HepG2 (cell line): ENCODE results near the gene RPS14. TPM values are rescaled to one million over a fixed set of nuclear protein-coding genes. Genes with fewer than 3 reads are reported as not detected.

Source experiments
- ATAC-seq: fragments of 200-7000 bp; cut with Tn5 transposase; 3 replicates; pipeline ENCODE4 v1.9.1; 2020; ENCODE audit warnings: mild to moderate bottlenecking, moderate library complexity
- BruUV-seq: library from RNA; stranded (reverse); fragments of 400-500 nt; replicated peaks from 2 replicates; lab custom pipeline; 2021; lab: Mats Ljungman, UMichigan
- CTCF ChIA-PET: fragments of 300-600 bp; formaldehyde crosslinking; extraction: SDS; loops from one replicate; lab custom pipeline; 2021; ENCODE audit warnings: low total read pairs, inconsistent platforms, low intra/inter-chr PET ratio; lab: Yijun Ruan, JAX
- POLR2A ChIA-PET: fragments of 350-600 bp; sonication (Branson Sonifier 250); formaldehyde crosslinking; loops from one replicate; lab custom pipeline; 2020; ENCODE audit warnings: antibody characterized with exemption, inconsistent platforms; lab: Yijun Ruan, JAX
- DNase-seq: peaks from one replicate; pipeline ENCODE4 v3.0.0-alpha.2; 2015; ENCODE audit warnings: low spot score
- FAIRE-seq: peaks from 3 replicates; lab custom pipeline; 2011; peaks lifted over from hg19 to GRCh38; lab: Jason Lieb, UNC
- H2AFZ ChIP-seq: one replicate; pipeline ENCODE4 v1.6.1; 2011; ENCODE audit warnings: low read length, inconsistent platforms
- H3K27ac ChIP-seq: fragments of 300-600 bp; 3 replicates; pipeline ENCODE4 v1.8.0; 2011; ENCODE audit warnings: mixed run types, mild to moderate bottlenecking, mixed read lengths, low read length, inconsistent platforms; ENCODE audit not compliant: insufficient read depth; ENCODE audit errors: extremely low read length
- H3K27me3 ChIP-seq, 2 experiments: fragments of 200-600 bp in 1 of 2; 2 replicates in 1 of 2; 3 replicates in 1 of 2; pipeline versions ENCODE4 v1.6.0 to v1.8.0; 2011; ENCODE audit warnings: low read length in 2 of 2, mild to moderate bottlenecking in 2 of 2, moderate library complexity in 2 of 2, inconsistent platforms in 1 of 2; ENCODE audit not compliant: insufficient read depth in 2 of 2, control insufficient read depth in 1 of 2
- H3K36me3 ChIP-seq, 2 experiments: fragments of 200-600 bp in 1 of 2; replicated peaks in 1 of 2; 2 replicates in 1 of 2; 3 replicates in 1 of 2; pipeline versions ENCODE4 v1.5.1 to v1.8.0; 2011; ENCODE audit warnings: low read length in 2 of 2, inconsistent platforms in 1 of 2; ENCODE audit not compliant: insufficient read depth in 2 of 2, control insufficient read depth in 1 of 2
- H3K4me1 ChIP-seq: 2 replicates; pipeline ENCODE4 v1.5.1; 2012; ENCODE audit warnings: low read length, inconsistent platforms; ENCODE audit not compliant: insufficient read depth
- H3K4me2 ChIP-seq: 2 replicates; pipeline ENCODE4 v1.6.0; 2011; ENCODE audit warnings: low read depth, low read length, inconsistent platforms
- H3K4me3 ChIP-seq, 3 experiments: fragments of 200-600 bp in 1 of 3; sonication (generic), shearing (Covaris generic) in 1 of 3; replicated peaks in 1 of 3; 2 replicates each; pipeline ENCODE4 v1.5.1; 2011 to 2016; ENCODE audit warnings: low read length in 3 of 3, inconsistent platforms in 2 of 3, low read depth in 2 of 3, mild to moderate bottlenecking in 2 of 3, control low read depth in 1 of 3, mixed read lengths in 1 of 3; ENCODE audit not compliant: insufficient read depth in 1 of 3
- H3K79me2 ChIP-seq: one replicate; pipeline ENCODE4 v1.6.1; 2011; ENCODE audit warnings: low read length, inconsistent platforms; ENCODE audit not compliant: insufficient read depth
- H3K9ac ChIP-seq: 2 replicates; pipeline ENCODE4 v1.6.0; 2011; ENCODE audit warnings: mild to moderate bottlenecking, low read depth, low read length, inconsistent platforms; ENCODE audit not compliant: insufficient read depth
- H3K9me3 ChIP-seq: 2 replicates; pipeline ENCODE4 v1.5.1; 2012; ENCODE audit warnings: mild to moderate bottlenecking, low read length
- H4K20me1 ChIP-seq: 2 replicates; pipeline ENCODE4 v1.6.0; 2011; ENCODE audit warnings: inconsistent platforms, mild to moderate bottlenecking, low read length, moderate library complexity; ENCODE audit not compliant: insufficient read depth
- CENPX ChIP-seq: sonication (generic); formaldehyde crosslinking; IDR thresholded peaks from 2 replicates; pipeline ENCODE4 v1.9.0; 2021; ENCODE audit warnings: mild to moderate bottlenecking, missing genetic modification reagents, moderate library complexity
- FIP1L1 ChIP-seq: fragments of 200-400 bp; formaldehyde crosslinking; IDR thresholded peaks from 2 replicates; pipeline ENCODE4 v1.6.1; 2018; ENCODE audit warnings: low read depth, mild to moderate bottlenecking, low read length, moderate library complexity, borderline replicate concordance; ENCODE audit not compliant: insufficient read depth
- GPN1 ChIP-seq: sonication (generic); formaldehyde crosslinking; IDR thresholded peaks from 2 replicates; pipeline ENCODE4 v1.5.1; 2020; ENCODE audit warnings: missing genetic modification reagents, borderline replicate concordance
- HNF4A ChIP-seq: sonication (generic); formaldehyde crosslinking; IDR thresholded peaks from 2 replicates; pipeline ENCODE4 v1.4.0; 2020; ENCODE audit warnings: missing genetic modification reagents
- KAT7 ChIP-seq: IDR thresholded peaks from 2 replicates; pipeline ENCODE4 v1.6.1; 2018; ENCODE audit warnings: borderline replicate concordance, missing compliant biosample characterization
- MIER3 ChIP-seq: IDR thresholded peaks from 2 replicates; pipeline ENCODE4 v1.6.1; 2016; ENCODE audit warnings: missing compliant biosample characterization, borderline replicate concordance
- STAT5B ChIP-seq: sonication (generic); formaldehyde crosslinking; IDR thresholded peaks from 2 replicates; pipeline ENCODE4 v1.4.0; 2020; ENCODE audit warnings: missing genetic modification reagents
- ZNF180 ChIP-seq: sonication (generic); formaldehyde crosslinking; IDR thresholded peaks from 2 replicates; pipeline ENCODE4 v1.4.0; 2020; ENCODE audit warnings: low read depth, missing genetic modification reagents, borderline replicate concordance
- ZNF292 ChIP-seq: sonication (generic); formaldehyde crosslinking; IDR thresholded peaks from 2 replicates; pipeline ENCODE4 v1.8.1; 2022; ENCODE audit warnings: mild to moderate bottlenecking, low read depth, missing genetic modification reagents, borderline replicate concordance
- ZNF782 ChIP-seq: sonication (generic); formaldehyde crosslinking; IDR thresholded peaks from 2 replicates; pipeline ENCODE4 v1.4.0; 2020; ENCODE audit warnings: missing genetic modification reagents, mild to moderate bottlenecking, borderline replicate concordance
- ZNF891 ChIP-seq: sonication (generic); formaldehyde crosslinking; IDR thresholded peaks from 2 replicates; pipeline ENCODE4 v1.5.0; 2020; ENCODE audit warnings: mild to moderate bottlenecking, missing genetic modification reagents
- WGBS: methylation state at CpG from one replicate; pipeline ENCODE4 v1.1.6; 2017; ENCODE audit warnings: low lambda C conversion rate; 5-methylcytosine and 5-hydroxymethylcytosine counted together
- in situ Hi-C: cut with HindIII; loops from 2 replicates; pipeline ENCODE4 v1.10.0; 2017; ENCODE audit warnings: low pct_unique_long_range_greater_than_20kb; ENCODE audit not compliant: extremely low pct_ligation_motif_present
- intact Hi-C: fragments of 100-400 bp; cut with micrococcal nuclease; formaldehyde crosslinking; loops from one replicate; pipeline ENCODE4 v1.10.0; 2022; ENCODE audit not compliant: unreplicated experiment
- polyA plus RNA-seq, 8 experiments: library from polyadenylated mRNA; depleted of rRNA in 3 of 8; stranded (reverse) in 7 of 8; unstranded in 1 of 8; fragments of >200 nt; fragmentation: Illumina TruSeq in 4 of 8; extraction: Trizol in 4 of 8; gene quantifications; 2 replicates each; pipeline versions ENCODE4 v1.2.1 to v1.2.3, GENCODE V29; 2011 to 2016; ENCODE audit warnings: low read depth in 4 of 8, missing spikeins in 1 of 8, mixed read lengths in 1 of 8; ENCODE audit not compliant: insufficient read depth in 1 of 8
- total RNA-seq, 5 experiments: library from RNA; depleted of rRNA; stranded (reverse); fragments of >200 nt; fragmentation: Illumina TruSeq; extraction: Trizol; gene quantifications; 2 replicates each; pipeline ENCODE4 v1.2.3, GENCODE V29; 2016; ENCODE audit warnings: low read depth in 1 of 5
- TF ChIP-seq, protein P1 (sequence below): sonication (generic); formaldehyde crosslinking; IDR thresholded peaks from 2 replicates; pipeline ENCODE4 v1.4.0; 2020; ENCODE audit warnings: mild to moderate bottlenecking, missing genetic modification reagents
- TF ChIP-seq, protein P2 (sequence below): sonication (generic); formaldehyde crosslinking; conservative IDR thresholded peaks from 2 replicates; pipeline ENCODE4 v1.8.0; 2022; ENCODE audit warnings: low read depth, missing genetic modification reagents

RPS14 gene
- total and polyA plus RNA-seq, 2 of the 13 experiments (the other 11 are each of a cell fraction or from before 2014, with no cell fraction given), result 2,116 to 3,295 TPM

DNA sequence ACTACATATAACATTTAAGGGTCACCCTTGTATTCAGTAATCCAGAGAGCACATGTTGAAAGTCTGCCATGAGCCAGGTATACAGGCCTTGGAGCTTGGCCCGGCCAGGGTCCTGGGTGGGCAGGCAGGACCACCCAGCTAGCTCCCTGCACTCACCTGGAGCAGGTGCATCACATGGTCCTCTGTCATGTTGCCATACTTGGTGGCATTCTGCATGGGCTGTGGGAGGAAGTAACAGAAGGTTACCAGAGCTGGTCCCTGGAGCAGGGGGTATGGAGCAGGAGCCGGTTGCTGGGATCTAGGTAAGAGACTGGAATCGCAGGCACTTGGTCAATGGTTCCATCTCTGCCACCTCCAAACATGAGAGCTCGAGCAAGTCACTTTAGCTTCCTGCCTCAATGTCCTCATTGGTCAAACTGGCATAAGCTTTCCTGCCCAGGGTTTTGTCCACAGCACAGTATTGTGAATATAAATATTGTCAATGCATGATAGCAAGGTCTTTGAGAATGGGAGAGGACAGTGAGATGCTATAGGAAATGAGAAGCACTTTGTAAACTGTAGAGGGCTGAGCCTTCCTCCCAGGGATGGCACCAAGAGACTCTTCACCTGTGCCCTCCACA lies 43.3 kb downstream of the RPS14 start:
- BruUV-seq, result no TSS peak
- ChIA-PET POLR2A (interaction anchor here (1.3 kb wide), 1 partner anchor 44 kb away, joined by 3 read pairs; the partner anchor contains the start of gene RPS14), CTCF (no interaction called here)
- H4K20me1 ChIP-seq, result no peaks in the 10 kb centered on the region
- no peak overlapping the region for H3K4me2 ChIP-seq
- in situ Hi-C loops (no loop called here), intact Hi-C loops (no loop called here)
- H3K36me3 ChIP-seq, result peaks cover 6 to 21% of the 10 kb centered on the region in 2 experiments; a peak in 4 of 5 replicates
- no peak for FAIRE-seq
- ATAC-seq, result no peak
- DNase-seq, result no peak
- peaks cover 2% of the 10 kb centered on the region for H3K79me2 ChIP-seq
- H3K9ac ChIP-seq, result no peak overlapping the region
- H2AFZ ChIP-seq, result no peak overlapping the region
- no peak overlapping the region for H3K27ac ChIP-seq
- TF ChIP-seq GPN1 (CRISPR knock-in tag) (no peak), CENPX (no peak), STAT5B (CRISPR knock-in tag) (no peak), ZNF180 (CRISPR knock-in tag) (no peak), KAT7 (CRISPR knock-in tag) (no peak), ZNF782 (no peak), HNF4A (CRISPR knock-in tag) (no peak), MIER3 (CRISPR knock-in tag) (no peak), ZNF891 (no peak), ZNF292 (CRISPR knock-in tag) (no peak), FIP1L1 (no peak)
- TF ChIP-seq, protein P1, sequence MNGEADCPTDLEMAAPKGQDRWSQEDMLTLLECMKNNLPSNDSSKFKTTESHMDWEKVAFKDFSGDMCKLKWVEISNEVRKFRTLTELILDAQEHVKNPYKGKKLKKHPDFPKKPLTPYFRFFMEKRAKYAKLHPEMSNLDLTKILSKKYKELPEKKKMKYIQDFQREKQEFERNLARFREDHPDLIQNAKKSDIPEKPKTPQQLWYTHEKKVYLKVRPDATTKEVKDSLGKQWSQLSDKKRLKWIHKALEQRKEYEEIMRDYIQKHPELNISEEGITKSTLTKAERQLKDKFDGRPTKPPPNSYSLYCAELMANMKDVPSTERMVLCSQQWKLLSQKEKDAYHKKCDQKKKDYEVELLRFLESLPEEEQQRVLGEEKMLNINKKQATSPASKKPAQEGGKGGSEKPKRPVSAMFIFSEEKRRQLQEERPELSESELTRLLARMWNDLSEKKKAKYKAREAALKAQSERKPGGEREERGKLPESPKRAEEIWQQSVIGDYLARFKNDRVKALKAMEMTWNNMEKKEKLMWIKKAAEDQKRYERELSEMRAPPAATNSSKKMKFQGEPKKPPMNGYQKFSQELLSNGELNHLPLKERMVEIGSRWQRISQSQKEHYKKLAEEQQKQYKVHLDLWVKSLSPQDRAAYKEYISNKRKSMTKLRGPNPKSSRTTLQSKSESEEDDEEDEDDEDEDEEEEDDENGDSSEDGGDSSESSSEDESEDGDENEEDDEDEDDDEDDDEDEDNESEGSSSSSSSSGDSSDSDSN (CRISPR knock-in tag), result no peak
- TF ChIP-seq, protein P2, sequence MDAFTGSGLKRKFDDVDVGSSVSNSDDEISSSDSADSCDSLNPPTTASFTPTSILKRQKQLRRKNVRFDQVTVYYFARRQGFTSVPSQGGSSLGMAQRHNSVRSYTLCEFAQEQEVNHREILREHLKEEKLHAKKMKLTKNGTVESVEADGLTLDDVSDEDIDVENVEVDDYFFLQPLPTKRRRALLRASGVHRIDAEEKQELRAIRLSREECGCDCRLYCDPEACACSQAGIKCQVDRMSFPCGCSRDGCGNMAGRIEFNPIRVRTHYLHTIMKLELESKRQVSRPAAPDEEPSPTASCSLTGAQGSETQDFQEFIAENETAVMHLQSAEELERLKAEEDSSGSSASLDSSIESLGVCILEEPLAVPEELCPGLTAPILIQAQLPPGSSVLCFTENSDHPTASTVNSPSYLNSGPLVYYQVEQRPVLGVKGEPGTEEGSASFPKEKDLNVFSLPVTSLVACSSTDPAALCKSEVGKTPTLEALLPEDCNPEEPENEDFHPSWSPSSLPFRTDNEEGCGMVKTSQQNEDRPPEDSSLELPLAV (CRISPR knock-in tag), result no peak
- H3K27me3 ChIP-seq, result no peaks in the 10 kb centered on the region
- no peaks in the 10 kb centered on the region for H3K9me3 ChIP-seq
- WGBS, result 100% methylated on average over 2 of the region's 4 CpGs
- H3K4me3 ChIP-seq, result no peak overlapping the region
- peaks cover 15% of the 10 kb centered on the region for H3K4me1 ChIP-seq
